Stomach (tissue), 4 donors: ENCODE results near the gene XAB2.

Source experiments
- POLR2A ChIP-seq, 4 donors: fragments of 450-650 bp; IDR thresholded peaks; one replicate each; pipeline ENCODE4 v1.6.1; 2016; ENCODE audit warnings: antibody characterized with exemption in 4 of 4, control low read depth in 2 of 4, mild to moderate bottlenecking in 1 of 4, moderate library complexity in 1 of 4
- POLR2AphosphoS5 ChIP-seq, 3 donors: sonication (generic); formaldehyde crosslinking; IDR thresholded peaks; one replicate each; pipeline ENCODE4 v1.6.1; 2016; ENCODE audit warnings: antibody characterized with exemption in 3 of 3
- TF ChIP-seq, protein P1 (sequence below), 7 experiments: fragments of 450-650 bp in 4 of 7; fragments of 200-600 bp in 3 of 7; sonication (generic) in 3 of 7; IDR thresholded peaks; one replicate each; pipeline ENCODE4 v1.5.1; 2016 to 2019; ENCODE audit warnings: antibody characterized with exemption in 7 of 7, control low read depth in 2 of 7, mild to moderate bottlenecking in 1 of 7

DNA sequence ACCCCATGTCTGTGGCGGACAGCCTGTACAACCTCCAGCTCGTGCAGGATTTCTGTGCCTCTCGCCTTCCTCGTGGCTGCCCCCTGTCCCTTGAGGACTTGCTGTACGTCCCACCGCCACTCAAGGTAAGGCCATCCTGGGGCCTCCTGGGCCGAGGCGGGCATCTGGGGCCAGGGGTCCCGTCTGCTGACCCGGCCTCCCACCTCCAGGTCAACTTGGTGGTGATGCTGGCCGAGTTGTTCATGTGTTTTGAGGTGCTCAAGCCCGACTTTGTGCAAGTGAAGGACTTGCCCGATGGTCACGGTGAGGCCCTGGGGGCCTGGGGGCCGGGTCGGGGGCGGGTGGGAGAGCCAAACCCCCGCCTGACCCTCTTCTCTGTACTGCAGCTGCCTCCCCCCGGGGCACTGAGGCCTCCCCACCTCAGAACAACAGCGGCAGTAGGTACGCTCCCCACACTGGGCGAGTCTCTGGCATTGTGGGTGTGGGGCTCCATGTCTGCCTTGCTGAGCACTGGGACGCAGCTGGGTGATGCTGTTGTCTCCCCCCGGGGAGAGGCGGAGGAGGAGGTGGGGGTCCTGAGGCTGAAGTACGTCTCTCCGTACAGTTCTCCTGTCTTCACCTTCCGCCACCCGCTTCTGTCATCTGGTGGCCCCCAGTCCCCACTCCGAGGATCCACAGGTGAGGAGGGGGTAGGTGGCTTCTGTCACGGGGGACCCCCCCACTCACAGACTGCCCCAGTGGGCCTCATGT, 18.7 kb downstream of the XAB2 start:
- no peak for TF ChIP-seq POLR2A (IDR thresholded peaks at IDR 0.05)
- TF ChIP-seq, protein P1, sequence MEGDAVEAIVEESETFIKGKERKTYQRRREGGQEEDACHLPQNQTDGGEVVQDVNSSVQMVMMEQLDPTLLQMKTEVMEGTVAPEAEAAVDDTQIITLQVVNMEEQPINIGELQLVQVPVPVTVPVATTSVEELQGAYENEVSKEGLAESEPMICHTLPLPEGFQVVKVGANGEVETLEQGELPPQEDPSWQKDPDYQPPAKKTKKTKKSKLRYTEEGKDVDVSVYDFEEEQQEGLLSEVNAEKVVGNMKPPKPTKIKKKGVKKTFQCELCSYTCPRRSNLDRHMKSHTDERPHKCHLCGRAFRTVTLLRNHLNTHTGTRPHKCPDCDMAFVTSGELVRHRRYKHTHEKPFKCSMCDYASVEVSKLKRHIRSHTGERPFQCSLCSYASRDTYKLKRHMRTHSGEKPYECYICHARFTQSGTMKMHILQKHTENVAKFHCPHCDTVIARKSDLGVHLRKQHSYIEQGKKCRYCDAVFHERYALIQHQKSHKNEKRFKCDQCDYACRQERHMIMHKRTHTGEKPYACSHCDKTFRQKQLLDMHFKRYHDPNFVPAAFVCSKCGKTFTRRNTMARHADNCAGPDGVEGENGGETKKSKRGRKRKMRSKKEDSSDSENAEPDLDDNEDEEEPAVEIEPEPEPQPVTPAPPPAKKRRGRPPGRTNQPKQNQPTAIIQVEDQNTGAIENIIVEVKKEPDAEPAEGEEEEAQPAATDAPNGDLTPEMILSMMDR (IDR thresholded peaks at IDR 0.05) = no peak
- no peak for TF ChIP-seq POLR2AphosphoS5 (IDR thresholded peaks at IDR 0.05)
